ENCODE data around the gene LMAN1L. TPM values are rescaled to one million over a fixed set of nuclear protein-coding genes. Genes with fewer than 3 reads are reported as not detected.

The LMAN1L gene
- total and polyA plus RNA-seq, 3 donors from 2014 or later: 2.2 to 4.6 (median 4.3) TPM

GRCh38 chr15:74768771-74769342 is 43.8 kb upstream of the LMAN1L start:
- Histone ChIP-seq H3K27ac (no peak overlapping the region), H3K4me1 (peaks cover 10% of the 10 kb centered on the region), H3K4me3 (no peak overlapping the region), H3K9me3 (no peaks in the 10 kb centered on the region), H3K27me3 (no peaks in the 10 kb centered on the region), H3K36me3 (ENCODE audit: low read depth, missing control alignments) (no peaks in the 10 kb centered on the region)
- intact Hi-C loops (cut with DNase I; ENCODE audit: low total_unique reads): loop anchor here (5.0 kb wide), 2 partner anchors 132 to 397 kb away; no protein-coding TSS in a partner anchor
- 5 to 6% methylated on average over 9 of the region's 9 CpGs for WGBS, 2 donors
- TF ChIP-seq CTCF (IDR thresholded peaks at IDR 0.05) (peak; percentile 84 to 92 (median 87)), POLR2A (IDR thresholded peaks at IDR 0.05) (no peak)
- DNase-seq: peak; percentile 86

- no peaks in the 10 kb centered on the region for H3K27me3 ChIP-seq
- H3K27ac ChIP-seq: no peak overlapping the region
- peaks cover 10% of the 10 kb centered on the region for H3K4me1 ChIP-seq
- intact Hi-C loops (cut with DNase I; ENCODE audit: low total_unique reads): loop anchor here (5.0 kb wide), 2 partner anchors 132 to 397 kb away; no protein-coding TSS in a partner anchor
- no peaks in the 10 kb centered on the region for H3K36me3 ChIP-seq (ENCODE audit: low read depth, missing control alignments)
- WGBS, 2 donors: 74 to 79% methylated on average over 7 of the region's 7 CpGs
- no peaks in the 10 kb centered on the region for H3K9me3 ChIP-seq
- TF ChIP-seq CTCF (IDR thresholded peaks at IDR 0.05) (no peak), POLR2A (IDR thresholded peaks at IDR 0.05) (no peak)
- no peak for DNase-seq
- H3K4me3 ChIP-seq: no peak overlapping the region
Observed at GRCh38 chr15:74769463-74770025, 43.1 kb upstream of the LMAN1L start.

GRCh38 chr15:74770211-74770903 is 42.3 kb upstream of the LMAN1L start:
- TF ChIP-seq POLR2A (IDR thresholded peaks at IDR 0.05): no peak
- TF ChIP-seq CTCF (IDR thresholded peaks at IDR 0.05): no peak
- Histone ChIP-seq H3K4me1 (peaks cover 10% of the 10 kb centered on the region), H3K9me3 (no peaks in the 10 kb centered on the region), H3K4me3 (no peak overlapping the region), H3K27ac (no peak overlapping the region), H3K27me3 (no peaks in the 10 kb centered on the region), H3K36me3 (ENCODE audit: low read depth, missing control alignments) (no peaks in the 10 kb centered on the region)
- WGBS, 2 donors: 60 to 83% methylated on average over 3 to 4 of the region's 4 CpGs
- intact Hi-C loops (cut with DNase I; ENCODE audit: low total_unique reads): no loop called here
- no peak for DNase-seq

GRCh38 chr15:74773329-74773728 is 39.3 kb upstream of the LMAN1L start:
- 79 to 89% methylated on average over 2 to 5 of the region's 5 CpGs for WGBS, 2 donors
- H3K27me3 ChIP-seq: no peaks in the 10 kb centered on the region
- H3K27ac ChIP-seq: no peak overlapping the region
- TF ChIP-seq POLR2A (IDR thresholded peaks at IDR 0.05) (no peak), CTCF (IDR thresholded peaks at IDR 0.05) (no peak)
- DNase-seq: no peak
- no peaks in the 10 kb centered on the region for H3K9me3 ChIP-seq
- H3K36me3 ChIP-seq (ENCODE audit: low read depth, missing control alignments): no peaks in the 10 kb centered on the region
- intact Hi-C loops (cut with DNase I; ENCODE audit: low total_unique reads): no loop called here
- peaks cover 18% of the 10 kb centered on the region for H3K4me1 ChIP-seq
- no peak overlapping the region for H3K4me3 ChIP-seq
